Activated CD4-positive, alpha-beta T cell treated with anti-CD3 and anti-CD28 coated beads, Interleukin-2, amount 50 U/mL, for 24 hours (primary cell): ENCODE data around the gene LRP6.
"Not testable (repeated sequence)": the region's sequence is repeated elsewhere in the genome, so short reads cannot be mapped to it uniquely, and the experiment has no call there.

ENCODE experiments used
- DNase-seq, 2 donors: peaks; one replicate each; pipeline ENCODE4 v3.0.0-alpha.2; 2020; ENCODE audit warnings: low read depth in 1 of 2, low spot score in 1 of 2

The LRP6 gene

DNA sequence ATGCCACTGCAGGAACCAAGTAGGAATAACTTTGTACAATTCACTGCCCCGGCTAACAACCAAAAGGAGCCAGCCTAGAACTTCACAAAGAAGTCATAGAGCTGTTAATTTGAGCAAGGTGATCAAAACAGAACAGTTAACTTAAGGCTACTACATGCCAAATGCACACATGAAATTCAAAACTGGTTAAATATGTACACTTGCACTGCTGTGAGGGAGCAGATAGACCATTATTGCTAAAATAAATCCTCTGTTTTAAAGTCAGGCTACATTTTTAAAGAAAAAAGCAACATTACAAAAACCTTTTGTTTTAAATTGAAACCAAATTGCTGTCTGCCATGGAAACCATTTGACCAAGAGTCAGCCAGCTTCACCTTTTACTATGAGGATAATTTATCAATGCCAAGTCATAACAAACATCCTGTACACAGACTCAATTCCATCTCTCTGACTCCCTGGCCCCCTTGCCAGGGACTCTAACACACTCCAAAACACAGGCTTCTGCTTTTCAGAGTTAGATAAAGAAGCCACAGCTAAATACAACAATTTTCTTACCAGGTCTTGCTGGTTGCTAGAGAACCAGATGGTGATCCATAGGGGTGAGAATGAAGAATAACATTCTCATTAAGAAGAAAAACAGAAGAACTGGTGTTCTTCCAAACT is 84.0 kb downstream of the LRP6 start:
- no peak for DNase-seq

DNA sequence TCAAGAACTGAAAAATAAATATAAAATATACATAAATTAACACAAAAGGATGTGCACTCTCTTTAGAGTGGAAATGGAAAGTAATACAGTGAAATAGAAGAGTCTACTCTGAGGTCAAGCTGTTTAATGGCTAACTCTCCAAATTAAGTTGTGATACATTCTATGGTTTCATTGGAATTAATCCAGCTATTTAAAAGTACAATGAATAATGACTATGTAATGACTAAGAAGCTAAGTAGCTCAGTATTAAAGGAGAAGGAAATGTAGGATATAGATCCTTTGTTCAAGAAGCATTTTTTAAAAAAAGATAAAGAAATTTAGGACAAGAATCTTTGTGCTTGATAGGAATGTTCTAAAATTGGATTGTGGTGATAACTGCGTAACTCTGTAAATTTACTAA is 85.3 kb downstream of the LRP6 start:
- DNase-seq: no peak

DNA sequence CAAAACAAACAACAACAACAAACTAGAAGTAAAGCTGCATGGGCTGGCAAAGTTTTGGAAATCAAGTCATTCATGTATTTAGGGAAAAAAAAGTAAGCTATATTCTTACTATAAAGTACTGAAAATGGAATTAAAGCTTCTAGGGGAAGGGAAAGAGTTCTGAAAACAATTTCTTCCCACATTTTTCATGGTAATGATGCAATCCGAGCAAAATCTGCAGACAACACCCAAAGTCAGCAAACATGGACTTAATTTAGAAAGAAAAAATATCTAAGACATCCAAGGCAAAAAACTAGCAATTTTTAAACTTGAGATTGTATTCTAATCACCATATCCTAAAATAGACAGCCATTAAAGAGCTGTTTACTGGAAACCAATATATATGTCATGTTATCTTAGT is 86.3 kb downstream of the LRP6 start:
- no peak for DNase-seq

DNA sequence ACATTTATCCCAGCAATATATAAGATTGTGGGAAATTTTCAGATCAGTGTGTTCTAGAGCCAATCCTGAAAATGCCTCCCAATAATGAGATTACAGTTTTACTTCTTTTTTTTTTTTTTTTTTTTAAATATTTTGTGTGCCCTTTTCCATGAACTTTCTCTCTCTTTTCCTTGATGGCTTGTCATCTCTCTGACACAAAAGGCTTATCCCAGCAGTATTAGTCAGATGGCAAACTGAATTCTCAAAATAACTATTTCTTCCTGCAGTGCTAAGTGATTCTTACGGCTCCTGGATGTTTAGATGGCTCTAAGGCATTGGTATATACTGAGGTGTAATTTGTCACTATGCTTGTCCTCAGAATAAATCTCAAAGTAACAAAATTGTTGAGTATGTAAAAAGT is 86.7 kb downstream of the LRP6 start:
- no peak for DNase-seq

DNA sequence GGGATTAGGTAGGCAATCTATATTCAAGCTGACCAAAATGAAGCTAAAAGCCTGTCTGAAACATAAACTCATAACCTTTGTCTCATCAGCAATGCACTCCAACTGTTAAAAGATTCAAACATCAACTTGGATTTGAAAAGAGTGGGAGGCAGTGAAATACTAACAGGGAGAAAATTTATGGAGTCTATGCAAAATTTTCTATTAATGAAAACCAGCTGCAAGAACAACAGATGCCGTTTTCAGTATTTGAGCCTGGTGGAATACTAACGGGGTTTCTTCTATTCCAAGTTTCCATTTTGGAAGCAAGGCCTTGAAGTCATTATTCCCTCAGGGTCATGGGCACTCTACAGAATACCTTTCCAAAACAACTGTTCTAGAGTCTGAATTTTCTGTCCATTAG is 88.3 kb downstream of the LRP6 start:
- no peak for DNase-seq

DNA sequence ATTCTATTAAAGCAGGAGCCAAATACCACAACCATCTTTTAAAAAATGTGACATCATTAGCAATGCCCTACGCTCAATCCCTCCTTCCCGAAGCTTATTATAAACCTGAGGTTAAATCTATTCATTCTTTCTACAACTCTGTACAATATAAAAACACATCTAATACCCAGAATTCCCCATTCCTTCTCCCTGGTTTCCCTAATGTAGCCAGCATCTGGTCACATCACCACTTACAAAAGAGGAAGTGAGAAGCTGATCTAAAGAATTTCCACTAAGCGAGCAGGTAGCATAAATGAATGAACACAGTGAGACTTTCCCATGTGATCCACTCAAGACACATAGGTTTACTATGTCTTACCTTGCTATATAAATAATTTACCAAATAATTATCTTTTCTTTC is 90.4 kb downstream of the LRP6 start:
- no peak for DNase-seq

DNA sequence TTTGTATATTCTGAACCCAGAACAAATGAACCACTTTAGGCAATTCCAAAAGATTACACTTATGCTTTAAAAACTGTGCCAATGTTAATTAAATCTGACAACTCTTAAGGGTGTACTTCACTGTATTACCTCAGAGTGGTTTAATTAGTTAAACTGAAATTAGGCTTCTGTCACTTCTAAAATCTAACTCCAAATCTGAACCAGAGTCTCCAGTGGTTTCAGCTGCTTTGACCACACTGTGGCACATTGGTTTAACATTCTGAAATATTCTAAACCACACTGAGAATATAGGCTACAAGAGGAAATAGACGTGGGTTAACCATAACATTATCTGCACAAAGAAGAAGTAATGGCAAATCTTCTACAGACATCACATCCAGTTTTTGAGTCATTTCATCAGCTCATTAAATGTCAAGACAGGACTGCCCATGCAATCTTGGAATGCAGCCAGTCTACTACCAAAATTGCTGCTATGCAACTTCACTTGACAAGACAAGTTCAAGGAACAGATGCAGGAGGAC is 94.8 kb downstream of the LRP6 start:
- peak in 1 of 2 donors; percentile 1 for DNase-seq

DNA sequence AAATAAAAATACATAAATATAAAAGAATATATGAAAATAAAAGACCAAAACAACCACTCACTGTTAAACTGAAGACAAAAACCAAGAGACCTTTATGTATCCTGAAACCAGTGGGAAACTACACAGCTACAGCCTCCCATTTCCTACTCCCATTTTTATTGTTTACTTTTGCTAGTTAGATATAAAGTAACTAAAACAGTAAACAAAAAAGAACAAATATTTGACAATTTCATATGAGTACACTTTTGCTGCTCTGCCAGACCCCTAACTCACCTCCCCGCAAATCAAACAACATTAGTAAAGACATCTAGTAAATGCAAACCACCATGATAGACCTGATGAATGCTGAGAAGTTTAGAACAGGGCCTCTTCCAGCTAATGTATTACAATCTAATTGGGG is 99.0 kb downstream of the LRP6 start:
- DNase-seq: no peak

DNA sequence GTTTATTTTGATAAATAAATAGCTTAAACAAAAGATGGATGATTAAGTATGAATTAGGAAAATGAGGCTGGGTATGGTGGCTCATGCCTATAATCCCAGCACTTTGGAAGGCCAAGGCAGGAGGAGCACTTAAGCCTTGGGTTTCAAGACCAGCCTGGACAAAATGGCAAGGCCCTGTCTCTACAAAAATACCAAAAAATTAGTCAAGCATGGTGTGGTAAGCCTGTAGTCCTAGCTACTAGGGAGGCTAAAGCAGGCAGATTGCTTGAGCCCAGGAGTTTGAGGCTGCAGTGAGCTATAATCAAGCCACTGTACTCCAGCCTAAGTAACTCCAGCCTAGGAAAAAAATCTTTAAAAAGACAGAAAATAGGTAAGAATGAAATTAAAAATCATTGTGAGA is 100.1 kb downstream of the LRP6 start:
- no peak for DNase-seq

DNA sequence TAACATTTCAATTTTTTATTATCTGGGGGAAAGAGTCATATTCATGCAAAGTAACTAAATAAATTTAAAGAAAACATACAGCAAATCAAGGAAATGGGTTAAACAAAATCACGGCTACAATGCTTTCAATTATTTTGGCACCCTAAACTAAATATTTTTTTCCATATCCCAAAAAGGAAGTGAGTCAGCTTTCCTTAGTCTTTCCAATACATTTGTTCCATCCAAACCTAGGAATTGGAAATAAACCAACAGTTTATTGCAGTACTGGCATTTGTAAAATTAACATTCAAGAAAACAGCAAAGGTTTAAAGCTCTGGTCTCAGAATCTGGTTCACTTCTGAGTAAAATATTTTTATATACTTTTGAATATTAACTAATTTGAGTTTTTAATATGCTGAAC is 106.9 kb downstream of the LRP6 start:
- no peak for DNase-seq

DNA sequence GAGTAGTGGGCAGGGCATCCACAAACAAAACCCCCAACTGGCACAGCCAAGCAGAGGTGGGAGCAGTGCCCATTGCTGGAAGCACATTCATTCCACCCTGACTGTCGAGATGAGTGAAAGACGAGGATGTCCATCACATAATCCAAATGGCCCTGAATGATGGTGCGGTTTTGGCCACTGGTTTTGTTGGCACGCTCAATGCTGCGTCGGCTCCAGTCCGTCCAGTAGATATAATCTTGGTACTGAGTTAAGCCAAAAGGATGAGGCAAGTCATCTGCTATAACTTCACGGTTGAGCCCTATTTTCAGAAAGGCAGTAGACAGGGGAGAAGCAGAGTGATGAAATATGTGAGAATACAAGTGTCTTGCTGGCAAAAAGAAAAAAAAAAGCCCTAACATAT is 108.0 kb downstream of the LRP6 start:
- no peak for DNase-seq

DNA sequence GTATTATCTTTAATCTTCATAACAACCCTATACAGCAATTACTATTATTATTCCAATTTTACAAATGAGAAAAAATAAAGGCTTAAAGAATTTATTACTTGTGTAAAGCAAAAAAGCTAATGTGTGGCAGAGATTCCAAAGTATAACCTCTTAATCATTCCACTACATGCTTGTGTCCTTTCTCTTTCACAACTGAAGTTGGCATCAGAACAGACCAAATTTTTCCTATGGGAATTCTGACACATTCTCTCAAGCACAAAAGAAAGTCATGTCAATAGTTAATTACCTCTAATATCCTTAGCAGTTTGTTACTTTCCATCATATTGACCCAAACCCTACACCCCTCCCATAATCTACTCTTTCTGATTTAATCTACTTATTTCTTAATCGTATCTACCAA is 109.4 kb downstream of the LRP6 start:
- DNase-seq: no peak

DNA sequence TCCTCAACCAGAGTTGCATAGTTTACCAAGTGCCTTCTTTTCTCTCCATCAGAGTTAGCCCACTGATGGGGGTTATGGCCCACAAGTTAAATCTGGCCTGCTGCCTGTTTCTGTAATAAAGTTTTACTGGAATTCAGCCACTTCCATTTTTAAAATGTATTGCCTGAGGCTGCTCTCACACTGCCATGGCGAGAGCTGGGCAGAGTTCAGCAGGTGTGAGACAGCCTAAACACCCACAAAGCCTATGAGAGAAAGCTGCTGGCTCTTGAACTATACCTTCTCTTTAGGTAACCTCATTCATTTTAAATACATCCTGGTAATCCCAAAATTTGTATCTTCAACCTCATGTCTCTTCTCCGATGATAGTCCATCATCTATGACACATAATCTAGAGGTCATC is 110.0 kb downstream of the LRP6 start:
- DNase-seq: no peak

DNA sequence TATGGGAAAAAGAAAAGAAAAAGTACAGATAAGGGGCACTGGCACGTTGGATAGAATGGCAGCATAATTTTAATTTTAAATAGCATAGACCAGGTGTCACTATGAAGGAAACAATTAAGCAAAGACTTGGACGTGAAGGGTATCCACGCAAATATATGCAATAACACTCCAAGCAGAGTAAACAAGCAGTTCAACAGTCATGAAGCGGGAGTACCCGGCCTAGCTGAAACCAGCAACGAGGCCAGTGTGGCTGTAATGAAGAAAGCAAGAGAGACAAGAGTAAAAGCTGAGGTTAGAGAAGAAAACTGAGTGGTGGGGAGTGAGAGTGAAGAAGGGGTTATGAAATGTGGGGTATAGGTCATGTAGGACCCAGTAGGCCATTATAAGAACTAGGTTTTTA is 110.7 kb downstream of the LRP6 start:
- DNase-seq: no peak

DNA sequence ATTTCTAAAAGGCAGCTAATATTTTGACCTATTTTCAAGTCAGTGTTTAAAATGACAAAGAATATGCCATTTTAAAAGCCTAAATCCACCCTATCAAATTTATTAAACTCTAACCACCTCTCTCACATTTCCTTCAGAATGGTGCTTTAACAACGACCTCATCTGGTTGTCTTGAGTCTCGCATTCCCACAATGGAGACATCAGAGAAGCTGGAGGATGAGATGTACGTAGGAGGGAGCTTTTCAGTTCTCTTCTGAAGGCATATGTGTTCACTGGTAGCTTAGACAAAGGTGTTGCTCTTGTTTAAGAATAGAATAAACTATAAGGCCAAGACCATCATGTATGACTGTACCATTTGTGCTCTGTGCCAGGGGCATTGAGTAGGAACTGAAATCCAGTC is 113.2 kb downstream of the LRP6 start:
- DNase-seq: no peak

DNA sequence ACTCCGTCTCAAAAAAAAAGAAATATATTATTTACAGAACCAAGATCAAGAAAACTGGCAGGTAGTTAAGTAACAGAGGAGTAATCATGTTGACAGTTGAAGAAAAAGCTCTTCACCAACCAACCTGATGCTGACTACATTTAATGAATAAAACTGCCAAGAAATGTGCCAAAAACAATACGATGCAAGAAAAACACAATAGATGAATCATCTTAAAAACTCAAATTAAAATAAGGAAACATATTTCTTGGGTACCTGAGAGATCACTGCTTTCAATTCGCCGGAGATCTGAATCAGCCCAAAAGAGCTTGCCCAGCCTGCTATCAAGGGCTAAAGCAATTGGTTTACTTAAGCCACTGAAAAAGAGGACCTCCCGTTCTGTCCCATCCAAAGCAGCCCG is 119.7 kb downstream of the LRP6 start:
- DNase-seq: no peak

DNA sequence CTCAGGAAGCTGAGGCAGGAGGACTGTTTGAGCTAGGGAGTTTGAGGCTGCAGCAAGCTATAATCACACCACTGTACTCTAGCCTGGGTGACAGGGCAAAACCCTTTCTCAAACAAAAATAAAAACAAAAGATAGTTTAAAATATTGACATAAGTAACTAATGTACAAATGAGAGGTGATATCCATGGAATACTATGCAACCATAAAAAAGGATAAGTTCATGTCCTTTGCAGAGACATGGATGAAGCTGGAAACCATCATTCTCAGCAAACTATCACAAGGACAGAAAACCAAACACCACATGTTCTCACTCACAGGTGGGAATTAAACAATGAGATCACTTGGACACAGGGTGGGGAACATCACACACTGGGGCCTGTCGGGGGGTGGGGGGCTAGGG is 122.3 kb downstream of the LRP6 start:
- not testable (repeated sequence) for DNase-seq

DNA sequence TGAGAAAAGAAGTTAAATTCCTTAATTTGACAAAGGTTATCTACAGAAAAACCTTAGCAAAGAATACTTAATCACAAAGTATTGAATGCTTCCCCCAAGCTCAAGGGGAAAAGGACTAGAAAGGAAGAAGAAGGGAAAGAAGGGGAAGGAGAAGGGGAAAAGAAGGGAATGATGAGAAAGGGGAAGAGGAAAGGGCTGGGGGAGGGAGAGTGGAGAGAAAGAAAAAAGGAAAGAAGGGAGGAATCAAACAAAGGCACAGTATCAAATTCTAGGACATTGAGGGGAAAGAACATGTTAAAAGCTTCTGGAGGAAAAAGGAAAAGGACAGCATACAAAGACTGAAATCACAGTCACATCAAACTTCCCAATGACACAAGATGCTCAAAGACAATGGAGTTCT is 125.8 kb downstream of the LRP6 start:
- no peak for DNase-seq

DNA sequence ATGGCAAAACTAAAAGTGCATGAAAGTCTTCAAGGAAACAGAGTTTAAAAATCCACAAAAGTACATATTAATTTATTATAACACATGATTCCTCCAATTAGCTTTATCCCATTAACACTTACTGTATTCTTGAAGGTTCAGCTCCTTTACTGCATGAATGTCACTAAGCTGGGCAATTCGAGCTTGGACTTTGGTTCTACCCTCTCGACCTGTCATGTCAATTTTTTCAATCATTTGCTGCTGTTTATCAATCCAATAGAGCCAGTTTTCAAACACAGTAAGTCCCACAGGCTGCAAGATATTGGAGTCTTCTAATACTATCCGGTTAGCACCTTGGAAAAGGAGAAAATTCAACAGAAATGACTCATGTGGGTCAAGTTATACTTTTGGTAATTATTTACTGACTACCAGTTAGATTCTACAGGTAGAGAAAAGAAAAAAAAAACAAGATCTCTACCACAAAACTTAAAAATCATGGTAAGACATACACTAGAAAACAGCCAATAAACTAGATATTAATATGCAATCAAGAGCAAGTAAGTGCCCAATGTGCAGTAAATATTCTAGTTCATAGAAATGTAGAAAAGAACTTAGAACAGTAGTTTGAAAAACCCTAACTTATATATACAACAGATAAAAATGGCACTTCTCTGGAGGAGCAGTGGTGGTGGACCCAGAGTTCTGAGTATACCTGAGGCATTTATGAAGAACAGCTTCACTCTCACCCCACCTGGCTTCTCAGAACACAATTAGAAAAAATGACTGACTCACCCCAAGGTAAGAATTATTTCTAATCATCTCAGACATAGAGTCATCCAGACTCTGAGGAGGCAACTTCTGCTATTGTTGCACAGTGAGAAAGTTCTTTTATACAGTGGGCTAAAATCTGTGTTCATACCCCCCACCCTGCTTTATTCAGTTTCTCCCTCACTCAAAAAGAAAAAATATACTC is 128.4 kb downstream of the LRP6 start:
- no peak for DNase-seq

DNA sequence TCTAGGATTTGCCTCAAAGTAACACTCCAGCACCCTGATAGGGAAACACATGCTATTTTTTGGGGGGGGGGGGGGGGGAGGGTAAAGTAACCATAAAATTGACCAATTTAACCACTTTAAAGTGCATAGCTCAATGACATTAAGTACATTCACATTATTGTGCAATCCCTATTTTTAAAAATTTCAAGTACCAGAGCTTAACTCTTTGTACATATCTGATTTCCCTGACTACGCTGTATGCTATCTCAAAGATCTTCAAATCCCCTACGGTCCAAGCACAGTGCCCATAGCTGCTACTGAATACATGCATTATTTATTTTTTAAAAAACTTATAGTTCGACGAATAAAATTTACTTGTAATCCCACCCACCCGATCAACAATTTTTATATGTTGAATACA is 133.1 kb downstream of the LRP6 start:
- DNase-seq: no peak

DNA sequence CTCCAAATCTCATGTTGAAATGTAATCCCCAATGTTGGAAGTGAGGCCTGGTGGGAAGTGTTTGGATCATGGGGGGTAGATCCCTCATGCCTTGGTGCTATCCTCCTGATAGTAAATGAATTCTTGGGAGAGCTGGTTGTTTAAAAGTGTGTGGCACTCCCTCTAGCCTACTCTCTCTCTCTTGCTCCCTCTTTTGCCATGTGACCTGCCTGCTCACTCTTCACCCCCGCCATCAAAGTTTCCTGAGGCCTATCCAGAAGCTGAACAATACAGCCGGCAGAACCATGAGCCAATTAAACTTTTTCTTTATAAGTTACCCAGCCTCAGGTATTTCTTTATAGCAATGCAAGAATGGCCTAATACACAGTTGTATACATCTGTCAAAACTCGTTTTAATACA is 133.6 kb downstream of the LRP6 start:
- no peak for DNase-seq

DNA sequence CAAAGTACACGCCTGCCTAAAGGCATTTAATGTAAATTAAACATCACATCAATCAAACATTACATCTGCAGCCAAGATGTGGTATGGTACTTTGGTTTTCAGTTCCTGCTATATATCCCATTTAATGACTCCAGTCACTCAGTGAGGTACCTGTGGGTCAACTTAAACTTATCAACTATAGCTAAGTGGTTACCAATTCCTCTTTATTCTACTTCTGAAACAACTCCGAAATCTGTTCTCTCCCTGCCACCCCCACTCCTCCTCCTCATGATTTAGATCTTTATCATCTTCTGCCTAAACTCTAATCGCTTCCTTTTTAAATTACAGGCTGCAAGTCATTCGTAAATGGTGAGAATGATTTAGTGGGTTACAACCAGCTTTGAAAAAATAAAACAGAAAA is 138.2 kb downstream of the LRP6 start:
- DNase-seq: no peak

DNA sequence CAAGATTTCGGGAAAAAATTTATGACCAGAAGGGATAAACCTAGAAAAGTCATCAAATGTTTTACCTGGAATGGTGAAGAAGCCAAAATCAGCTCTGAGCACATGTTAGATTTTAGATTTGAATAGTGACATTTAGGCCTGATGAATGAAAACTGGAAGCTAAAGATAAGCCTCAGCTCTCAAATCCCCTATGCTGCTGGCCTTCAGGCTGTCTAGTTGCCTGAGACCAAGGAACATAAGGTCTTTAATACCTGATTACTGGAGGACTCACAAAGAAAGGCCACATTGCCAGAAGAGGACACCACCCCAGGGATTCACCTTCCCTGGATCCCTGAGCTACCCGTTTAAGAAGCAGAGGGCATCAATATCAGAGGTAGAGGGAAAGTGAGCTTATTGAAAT is 139.5 kb downstream of the LRP6 start:
- DNase-seq: no peak
